ENCODE measurements around the gene RAB22A.
"Not testable (repeated sequence)": the region's sequence is repeated elsewhere in the genome, so short reads cannot be mapped to it uniquely, and the experiment has no call there.

The RAB22A gene

GRCh38 chr20:58362970-58363369 lies 53.5 kb downstream of the RAB22A start:
- Histone ChIP-seq H3K4me3 (ENCODE audit: low read depth, low read length) (no peak overlapping the region), H3K27ac (no peak overlapping the region), H3K36me3 (replicated peaks) (peaks cover 10% of the 10 kb centered on the region), H3K27me3 (replicated peaks) (no peaks in the 10 kb centered on the region)
- no peak for DNase-seq
- TF ChIP-seq, protein P1, sequence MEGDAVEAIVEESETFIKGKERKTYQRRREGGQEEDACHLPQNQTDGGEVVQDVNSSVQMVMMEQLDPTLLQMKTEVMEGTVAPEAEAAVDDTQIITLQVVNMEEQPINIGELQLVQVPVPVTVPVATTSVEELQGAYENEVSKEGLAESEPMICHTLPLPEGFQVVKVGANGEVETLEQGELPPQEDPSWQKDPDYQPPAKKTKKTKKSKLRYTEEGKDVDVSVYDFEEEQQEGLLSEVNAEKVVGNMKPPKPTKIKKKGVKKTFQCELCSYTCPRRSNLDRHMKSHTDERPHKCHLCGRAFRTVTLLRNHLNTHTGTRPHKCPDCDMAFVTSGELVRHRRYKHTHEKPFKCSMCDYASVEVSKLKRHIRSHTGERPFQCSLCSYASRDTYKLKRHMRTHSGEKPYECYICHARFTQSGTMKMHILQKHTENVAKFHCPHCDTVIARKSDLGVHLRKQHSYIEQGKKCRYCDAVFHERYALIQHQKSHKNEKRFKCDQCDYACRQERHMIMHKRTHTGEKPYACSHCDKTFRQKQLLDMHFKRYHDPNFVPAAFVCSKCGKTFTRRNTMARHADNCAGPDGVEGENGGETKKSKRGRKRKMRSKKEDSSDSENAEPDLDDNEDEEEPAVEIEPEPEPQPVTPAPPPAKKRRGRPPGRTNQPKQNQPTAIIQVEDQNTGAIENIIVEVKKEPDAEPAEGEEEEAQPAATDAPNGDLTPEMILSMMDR (IDR thresholded peaks at IDR 0.05; ENCODE audit: low read depth, low read length, missing control alignments): no peak
- in situ Hi-C loops (cut with HindIII; ENCODE audit: low pct_ligation_motif_present, low sequenced_read_pairs): no loop called here

- TF ChIP-seq, protein P1 (IDR thresholded peaks at IDR 0.05; ENCODE audit: low read depth, low read length, missing control alignments): no peak
- H3K27ac ChIP-seq: no peak overlapping the region
- H3K27me3 ChIP-seq (replicated peaks): no peaks in the 10 kb centered on the region
- H3K36me3 ChIP-seq (replicated peaks): no peaks in the 10 kb centered on the region
- H3K4me3 ChIP-seq (ENCODE audit: low read depth, low read length): no peak overlapping the region
- DNase-seq: no peak
- in situ Hi-C loops (cut with HindIII; ENCODE audit: low pct_ligation_motif_present, low sequenced_read_pairs): no loop called here
Measured at GRCh38 chr20:58366866-58367265, 57.4 kb downstream of the RAB22A start.

DNA sequence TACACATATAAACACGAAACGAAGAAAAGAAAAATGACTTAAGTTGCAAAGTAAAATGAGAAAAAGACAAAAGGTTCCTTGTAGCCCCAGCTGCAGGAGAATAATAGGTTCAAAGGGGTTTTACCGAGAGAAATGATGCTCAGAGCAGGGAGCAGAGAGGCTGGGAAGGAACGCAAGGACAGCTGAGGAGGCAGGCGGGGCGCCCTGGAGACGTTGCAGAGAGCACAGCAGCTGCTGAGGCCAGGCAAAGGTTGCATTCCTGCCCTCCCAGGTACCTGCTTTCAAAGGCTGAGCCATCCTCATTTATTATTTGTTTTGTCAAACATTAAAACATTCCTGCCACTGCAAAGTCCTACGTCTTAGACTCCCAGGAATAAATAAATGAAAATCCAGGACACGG lies 63.3 kb downstream of the RAB22A start:
- in situ Hi-C loops (cut with HindIII; ENCODE audit: low pct_ligation_motif_present, low sequenced_read_pairs): no loop called here
- H3K4me3 ChIP-seq (ENCODE audit: low read depth, low read length): no peak overlapping the region
- DNase-seq: no peak
- H3K36me3 ChIP-seq (replicated peaks): no peaks in the 10 kb centered on the region
- no peaks in the 10 kb centered on the region for H3K27me3 ChIP-seq (replicated peaks)
- H3K27ac ChIP-seq: no peak overlapping the region
- TF ChIP-seq, protein P1 (IDR thresholded peaks at IDR 0.05; ENCODE audit: low read depth, low read length, missing control alignments): no peak

- H3K27me3 ChIP-seq (replicated peaks); in situ Hi-C loops (cut with HindIII; ENCODE audit: low pct_ligation_motif_present, low sequenced_read_pairs); H3K4me3 ChIP-seq (ENCODE audit: low read depth, low read length); DNase-seq; H3K27ac ChIP-seq; H3K36me3 ChIP-seq (replicated peaks): not testable (repeated sequence)
Measured at GRCh38 chr20:58373296-58373695, 63.8 kb downstream of the RAB22A start.

DNA sequence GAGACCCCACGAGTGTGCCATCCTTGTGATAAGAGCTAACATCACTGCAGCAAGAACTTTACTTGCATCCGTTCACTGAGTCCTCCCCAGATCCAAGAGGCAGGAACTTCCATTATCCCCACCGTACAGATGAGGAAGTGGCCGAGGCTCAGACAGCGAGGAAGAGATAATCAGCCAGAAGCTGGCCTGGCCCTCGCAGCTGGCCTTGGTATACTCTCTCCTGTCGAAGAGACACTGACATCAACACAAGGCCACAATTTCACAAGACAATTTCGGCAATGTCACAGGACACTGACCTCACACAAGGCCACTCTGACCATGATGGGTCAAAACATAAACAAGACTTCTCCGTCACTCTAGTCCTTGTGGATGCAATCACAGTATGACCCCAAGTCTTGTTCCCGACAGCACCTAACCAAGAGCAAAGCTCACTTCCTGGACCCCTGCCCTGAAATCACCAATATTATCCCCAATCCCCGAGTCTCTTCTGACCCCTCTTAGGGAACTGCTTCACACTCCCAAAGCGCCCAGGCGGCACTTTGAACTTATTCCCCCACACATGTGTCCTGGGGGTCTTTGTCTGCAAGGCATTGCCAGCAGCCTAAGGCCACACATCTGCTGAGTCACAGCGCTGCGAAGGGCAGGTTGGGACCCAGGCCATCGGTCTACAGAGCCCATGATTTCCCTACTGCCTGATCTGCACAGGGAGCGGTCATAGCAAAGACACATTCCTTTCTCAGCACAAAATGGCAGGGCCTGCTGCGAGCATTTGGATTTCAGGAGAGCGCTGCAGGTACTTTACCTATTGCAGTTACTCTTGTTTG lies 64.7 kb downstream of the RAB22A start:
- in situ Hi-C loops (cut with HindIII; ENCODE audit: low pct_ligation_motif_present, low sequenced_read_pairs): no loop called here
- Histone ChIP-seq H3K4me3 (ENCODE audit: low read depth, low read length) (no peak overlapping the region), H3K36me3 (replicated peaks) (no peaks in the 10 kb centered on the region), H3K27me3 (replicated peaks) (no peaks in the 10 kb centered on the region), H3K27ac (no peak overlapping the region)
- DNase-seq: no peak
- TF ChIP-seq, protein P1 (IDR thresholded peaks at IDR 0.05; ENCODE audit: low read depth, low read length, missing control alignments): no peak

DNA sequence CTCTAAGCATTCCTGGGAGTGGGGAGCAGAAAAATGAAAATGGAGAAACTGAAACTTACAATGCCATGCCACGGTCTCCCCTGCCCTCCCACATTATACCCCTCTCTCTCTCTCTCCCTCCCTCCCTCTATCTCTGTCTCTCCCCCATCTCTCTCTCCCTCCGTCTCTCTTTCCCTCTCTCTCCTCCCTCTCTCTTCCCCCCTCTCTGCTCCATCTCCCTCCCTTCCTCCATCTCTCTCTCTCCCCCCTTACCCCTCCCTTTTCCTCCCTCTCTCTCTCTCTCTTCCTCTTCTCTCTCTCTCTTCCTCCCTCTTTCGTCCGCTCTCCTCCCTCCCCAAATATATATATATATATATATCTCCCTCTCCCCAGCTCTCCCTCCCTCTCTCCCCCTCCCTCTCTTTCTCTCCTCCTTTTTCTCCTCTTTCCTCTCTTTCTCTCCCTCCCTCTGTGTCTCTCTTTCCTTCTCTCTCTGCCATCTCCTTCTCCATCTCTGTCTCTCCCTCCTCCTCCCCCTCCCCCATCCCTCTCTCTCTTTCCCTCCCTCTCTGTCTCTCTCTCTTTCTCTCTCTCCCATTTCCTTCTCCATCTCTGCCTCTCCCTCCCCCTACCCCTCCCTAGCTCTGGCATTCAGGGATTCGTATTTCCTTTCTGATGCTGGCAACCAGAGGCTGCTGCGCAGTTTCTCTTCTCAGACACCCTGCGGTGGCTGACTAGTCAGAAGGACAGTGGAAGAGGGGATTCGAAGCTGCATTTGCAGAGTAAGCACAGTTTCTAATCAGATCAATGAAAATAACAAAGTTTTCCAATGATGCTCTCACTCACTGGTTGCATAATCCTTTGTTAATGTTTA lies 65.6 kb downstream of the RAB22A start:
- in situ Hi-C loops (cut with HindIII; ENCODE audit: low pct_ligation_motif_present, low sequenced_read_pairs): no loop called here
- H3K27me3 ChIP-seq (replicated peaks): no peaks in the 10 kb centered on the region

More for the DNA sequence above, 65.6 kb downstream of the RAB22A start:
- TF ChIP-seq, protein P1 (IDR thresholded peaks at IDR 0.05; ENCODE audit: low read depth, low read length, missing control alignments): no peak
- H3K36me3 ChIP-seq (replicated peaks): no peaks in the 10 kb centered on the region
- peak; percentile 64 for DNase-seq
- H3K27ac ChIP-seq: no peak overlapping the region
- no peak overlapping the region for H3K4me3 ChIP-seq (ENCODE audit: low read depth, low read length)
